Measurements from ENCODE around the gene PTPN14. TPM values are rescaled to one million over a fixed set of nuclear protein-coding genes. Genes with fewer than 3 reads are reported as not detected.

PTPN14 gene
- total and polyA plus RNA-seq, 2 experiments from 2014 or later = 18.7 to 70.2 TPM

- TF ChIP-seq JUNB (IDR thresholded peaks at IDR 0.05; ENCODE audit: unreplicated experiment) = no peak
Observed at GRCh38 chr1:214538496-214538895, 12.9 kb downstream of the PTPN14 start (continued).

GRCh38 chr1:214537872-214538473 lies 13.4 kb downstream of the PTPN14 start:
- no peak for TF ChIP-seq CTCF (conservative IDR thresholded peaks at IDR 0.05; ENCODE audit: low read depth in 2 of 2)
- no peak for TF ChIP-seq EZH2 (IDR thresholded peaks at IDR 0.05; ENCODE audit: low read depth, unreplicated experiment)
- no peak for TF ChIP-seq REST (IDR thresholded peaks at IDR 0.05; ENCODE audit: unreplicated experiment)
- Histone ChIP-seq H3K79me2 (replicated peaks; ENCODE audit: insufficient read depth) (peaks cover 97% of the 10 kb centered on the region), H3K4me2 (no peak overlapping the region), H3K4me3 (no peak overlapping the region), H2AFZ (no peak overlapping the region), H3F3A (replicated peaks; ENCODE audit: low read depth) (no peaks in the 10 kb centered on the region), H3K9me2 (ENCODE audit: insufficient read depth) (no peaks in the 10 kb centered on the region; the same call in 1 of the 2 replicates), H4K20me1 (replicated peaks; ENCODE audit: insufficient read depth) (peaks cover 46% of the 10 kb centered on the region), H3K27ac (ENCODE audit: low read depth) (no peak overlapping the region), H3K27me3 (ENCODE audit: insufficient read depth) (no peaks in the 10 kb centered on the region), H3K36me3 (ENCODE audit: insufficient read depth) (no peaks in the 10 kb centered on the region; the same call in 1 of the 2 replicates), H3K4me1 (ENCODE audit: insufficient read depth) (peaks cover 30% of the 10 kb centered on the region)
- DNase-seq (ENCODE audit: low spot score) (no peak), ATAC-seq (no peak; the same call in 2 of the 3 replicates)
- Mint-ChIP-seq H3K4me3 (no peak overlapping the region), H3K27ac (no peak overlapping the region), H3K36me3 (ENCODE audit: low read depth) (peaks cover 10% of the 10 kb centered on the region), H3K9me3 (no peaks in the 10 kb centered on the region), H3K27me3 (ENCODE audit: insufficient read depth, low read depth, poor library complexity) (peaks cover 2% of the 10 kb centered on the region), H3K4me1 (peaks cover 23% of the 10 kb centered on the region)

- H3K27ac ChIP-seq (ENCODE audit: low read depth) = no peak overlapping the region
- H3K27me3 ChIP-seq (ENCODE audit: insufficient read depth) = no peaks in the 10 kb centered on the region
- Mint-ChIP-seq H3K27ac (no peak overlapping the region), H3K36me3 (ENCODE audit: low read depth) (peaks cover 17% of the 10 kb centered on the region), H3K4me3 (no peak overlapping the region), H3K9me3 (no peaks in the 10 kb centered on the region), H3K27me3 (ENCODE audit: insufficient read depth, low read depth, poor library complexity) (peaks cover 9% of the 10 kb centered on the region), H3K4me1 (peaks cover 23% of the 10 kb centered on the region)
- H3K4me3 ChIP-seq = no peak overlapping the region
- H3F3A ChIP-seq (replicated peaks; ENCODE audit: low read depth) = no peaks in the 10 kb centered on the region
- no peak overlapping the region for H2AFZ ChIP-seq
- no peaks in the 10 kb centered on the region; the same call in 1 of the 2 replicates for H3K36me3 ChIP-seq (ENCODE audit: insufficient read depth)
- ATAC-seq = no peak
- peaks cover 30% of the 10 kb centered on the region for H3K4me1 ChIP-seq (ENCODE audit: insufficient read depth)
- H3K4me2 ChIP-seq = no peak overlapping the region
- H4K20me1 ChIP-seq (replicated peaks; ENCODE audit: insufficient read depth) = peaks cover 39% of the 10 kb centered on the region
- no peak for DNase-seq (ENCODE audit: low spot score)
- peaks cover 4% of the 10 kb centered on the region; the same call in 1 of the 2 replicates for H3K9me2 ChIP-seq (ENCODE audit: insufficient read depth)
- H3K79me2 ChIP-seq (replicated peaks; ENCODE audit: insufficient read depth) = peaks cover 97% of the 10 kb centered on the region
- TF ChIP-seq POLR2AphosphoS5 (IDR thresholded peaks at IDR 0.05; ENCODE audit: low read depth) (no peak), REST (IDR thresholded peaks at IDR 0.05; ENCODE audit: unreplicated experiment) (no peak), JUNB (IDR thresholded peaks at IDR 0.05; ENCODE audit: unreplicated experiment) (no peak), EZH2 (IDR thresholded peaks at IDR 0.05; ENCODE audit: low read depth, unreplicated experiment) (no peak)
Observed at GRCh38 chr1:214537219-214537618, 14.2 kb downstream of the PTPN14 start.

Data from GM23338 (cell line).